ENCODE data around the gene SLC26A8.

The SLC26A8 gene, protein sequence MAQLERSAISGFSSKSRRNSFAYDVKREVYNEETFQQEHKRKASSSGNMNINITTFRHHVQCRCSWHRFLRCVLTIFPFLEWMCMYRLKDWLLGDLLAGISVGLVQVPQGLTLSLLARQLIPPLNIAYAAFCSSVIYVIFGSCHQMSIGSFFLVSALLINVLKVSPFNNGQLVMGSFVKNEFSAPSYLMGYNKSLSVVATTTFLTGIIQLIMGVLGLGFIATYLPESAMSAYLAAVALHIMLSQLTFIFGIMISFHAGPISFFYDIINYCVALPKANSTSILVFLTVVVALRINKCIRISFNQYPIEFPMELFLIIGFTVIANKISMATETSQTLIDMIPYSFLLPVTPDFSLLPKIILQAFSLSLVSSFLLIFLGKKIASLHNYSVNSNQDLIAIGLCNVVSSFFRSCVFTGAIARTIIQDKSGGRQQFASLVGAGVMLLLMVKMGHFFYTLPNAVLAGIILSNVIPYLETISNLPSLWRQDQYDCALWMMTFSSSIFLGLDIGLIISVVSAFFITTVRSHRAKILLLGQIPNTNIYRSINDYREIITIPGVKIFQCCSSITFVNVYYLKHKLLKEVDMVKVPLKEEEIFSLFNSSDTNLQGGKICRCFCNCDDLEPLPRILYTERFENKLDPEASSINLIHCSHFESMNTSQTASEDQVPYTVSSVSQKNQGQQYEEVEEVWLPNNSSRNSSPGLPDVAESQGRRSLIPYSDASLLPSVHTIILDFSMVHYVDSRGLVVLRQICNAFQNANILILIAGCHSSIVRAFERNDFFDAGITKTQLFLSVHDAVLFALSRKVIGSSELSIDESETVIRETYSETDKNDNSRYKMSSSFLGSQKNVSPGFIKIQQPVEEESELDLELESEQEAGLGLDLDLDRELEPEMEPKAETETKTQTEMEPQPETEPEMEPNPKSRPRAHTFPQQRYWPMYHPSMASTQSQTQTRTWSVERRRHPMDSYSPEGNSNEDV

GRCh38 chr6:36023996-36024795 lies at the start of gene SLC26A8:
Gene SLC26A8 (minus strand): TSS chr6:36024641. CDS start chr6:36019707, 4,934 bp downstream.
- Histone ChIP-seq H3K36me3 (ENCODE audit: control insufficient read depth in 5 of 5, insufficient read depth in 5 of 5, low read length in 5 of 5) (no peaks in the 10 kb centered on the region), H3K9me3 (ENCODE audit: control insufficient read depth in 5 of 5, low read length in 5 of 5) (no peaks in the 10 kb centered on the region), H3K4me1 (ENCODE audit: control insufficient read depth in 5 of 5, insufficient read depth in 5 of 5, low read length in 5 of 5) (peaks cover 1 to 17% (median 4%) of the 10 kb centered on the region in 5 donors), H3K27me3 (ENCODE audit: control insufficient read depth in 5 of 5, insufficient read depth in 4 of 5, low read length in 5 of 5) (peaks cover 0 to 17% (median 13%) of the 10 kb centered on the region in 5 donors), H3K9ac (ENCODE audit: low read length in 5 of 5) (peak within 1 kb of the TSS in 1 of 5 donors; percentile 45), H3K27ac (ENCODE audit: low read depth, low read length) (no peak within 1 kb of the TSS), H3K4me3 (ENCODE audit: low read depth in 1 of 5, low read length in 5 of 5) (peak within 1 kb of the TSS in 1 of 5 donors; percentile 24)

GRCh38 chr6:36073587-36073986 lies 49.1 kb upstream of the SLC26A8 start:
- Histone ChIP-seq H3K4me3 (ENCODE audit: low read depth in 1 of 5, low read length in 5 of 5) (no peak overlapping the region), H3K27ac (ENCODE audit: low read depth, low read length) (no peak overlapping the region), H3K36me3 (ENCODE audit: control insufficient read depth in 5 of 5, insufficient read depth in 5 of 5, low read length in 5 of 5) (peaks cover 5 to 29% (median 23%) of the 10 kb centered on the region in 5 donors), H3K4me1 (ENCODE audit: control insufficient read depth in 5 of 5, insufficient read depth in 5 of 5, low read length in 5 of 5) (no peaks in the 10 kb centered on the region), H3K9ac (ENCODE audit: low read length in 5 of 5) (no peak overlapping the region), H3K27me3 (ENCODE audit: control insufficient read depth in 5 of 5, insufficient read depth in 4 of 5, low read length in 5 of 5) (no peaks in the 10 kb centered on the region), H3K9me3 (ENCODE audit: control insufficient read depth in 5 of 5, low read length in 5 of 5) (no peaks in the 10 kb centered on the region)

- peaks cover 0 to 22% (median 15%) of the 10 kb centered on the region in 5 donors for H3K36me3 ChIP-seq (ENCODE audit: control insufficient read depth in 5 of 5, insufficient read depth in 5 of 5, low read length in 5 of 5)
- H3K27ac ChIP-seq (ENCODE audit: low read depth, low read length), result no peak overlapping the region
- no peaks in the 10 kb centered on the region for H3K9me3 ChIP-seq (ENCODE audit: control insufficient read depth in 5 of 5, low read length in 5 of 5)
- H3K4me1 ChIP-seq (ENCODE audit: control insufficient read depth in 5 of 5, insufficient read depth in 5 of 5, low read length in 5 of 5), result peaks cover 0 to 6% (median 4%) of the 10 kb centered on the region in 5 donors
- H3K4me3 ChIP-seq (ENCODE audit: low read depth in 1 of 5, low read length in 5 of 5), result no peak overlapping the region
- no peaks in the 10 kb centered on the region for H3K27me3 ChIP-seq (ENCODE audit: control insufficient read depth in 5 of 5, insufficient read depth in 4 of 5, low read length in 5 of 5)
- H3K9ac ChIP-seq (ENCODE audit: low read length in 5 of 5), result no peak overlapping the region
Observed at GRCh38 chr6:36072681-36073080, 48.2 kb upstream of the SLC26A8 start.

DNA sequence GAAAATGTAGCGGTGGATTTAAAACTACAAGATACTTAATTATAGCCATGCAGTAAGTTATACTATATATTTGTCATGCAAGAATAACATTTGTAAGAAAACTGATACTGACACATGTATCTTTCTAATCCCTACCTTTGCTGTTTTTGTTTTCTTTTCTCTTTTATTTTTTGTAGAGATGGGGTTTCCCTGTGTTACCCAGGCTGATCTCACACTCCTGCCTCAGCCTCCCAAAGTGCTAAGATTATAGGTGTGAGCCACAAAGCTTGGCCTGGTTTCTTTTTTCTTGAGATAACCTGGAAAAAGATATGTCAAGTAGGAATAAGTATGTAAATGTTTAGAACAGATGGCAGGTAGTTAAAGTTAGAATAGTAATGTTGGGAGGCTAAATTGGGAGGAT lies 47.3 kb upstream of the SLC26A8 start:
- peaks cover 0 to 18% (median 7%) of the 10 kb centered on the region in 5 donors for H3K36me3 ChIP-seq (ENCODE audit: control insufficient read depth in 5 of 5, insufficient read depth in 5 of 5, low read length in 5 of 5)
- H3K9ac ChIP-seq (ENCODE audit: low read length in 5 of 5), result no peak overlapping the region
- peaks cover 0 to 13% (median 9%) of the 10 kb centered on the region in 5 donors for H3K4me1 ChIP-seq (ENCODE audit: control insufficient read depth in 5 of 5, insufficient read depth in 5 of 5, low read length in 5 of 5)
- no peaks in the 10 kb centered on the region for H3K9me3 ChIP-seq (ENCODE audit: control insufficient read depth in 5 of 5, low read length in 5 of 5)
- no peak overlapping the region for H3K27ac ChIP-seq (ENCODE audit: low read depth, low read length)
- H3K4me3 ChIP-seq (ENCODE audit: low read depth in 1 of 5, low read length in 5 of 5), result no peak overlapping the region
- no peaks in the 10 kb centered on the region for H3K27me3 ChIP-seq (ENCODE audit: control insufficient read depth in 5 of 5, insufficient read depth in 4 of 5, low read length in 5 of 5)

DNA sequence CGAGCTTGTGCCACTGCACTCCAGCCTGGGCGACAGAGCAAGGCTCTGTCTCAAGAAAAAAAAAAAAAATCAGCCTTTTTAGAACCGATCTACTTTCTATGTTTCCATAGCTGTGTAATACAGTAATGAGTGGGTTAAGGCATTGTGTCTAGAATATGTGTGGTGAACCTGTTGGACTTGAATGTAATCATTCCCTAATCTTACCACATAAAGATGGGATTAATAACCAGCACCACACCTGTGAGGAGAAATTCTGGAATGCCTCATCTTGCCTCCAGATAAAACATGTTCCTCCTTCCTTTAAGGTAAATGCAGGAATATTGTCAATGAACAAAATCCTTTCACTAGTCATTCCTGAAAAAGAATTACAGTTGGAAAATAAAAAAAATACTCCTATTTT lies 46.8 kb upstream of the SLC26A8 start:
- H3K9me3 ChIP-seq (ENCODE audit: control insufficient read depth in 5 of 5, low read length in 5 of 5), result no peaks in the 10 kb centered on the region
- H3K4me1 ChIP-seq (ENCODE audit: control insufficient read depth in 5 of 5, insufficient read depth in 5 of 5, low read length in 5 of 5), result peaks cover 0 to 15% (median 9%) of the 10 kb centered on the region in 5 donors
- no peak overlapping the region for H3K4me3 ChIP-seq (ENCODE audit: low read depth in 1 of 5, low read length in 5 of 5)
- no peak overlapping the region for H3K27ac ChIP-seq (ENCODE audit: low read depth, low read length)
- H3K27me3 ChIP-seq (ENCODE audit: control insufficient read depth in 5 of 5, insufficient read depth in 4 of 5, low read length in 5 of 5), result no peaks in the 10 kb centered on the region
- H3K36me3 ChIP-seq (ENCODE audit: control insufficient read depth in 5 of 5, insufficient read depth in 5 of 5, low read length in 5 of 5), result peaks cover 0 to 14% (median 6%) of the 10 kb centered on the region in 5 donors
- no peak overlapping the region for H3K9ac ChIP-seq (ENCODE audit: low read length in 5 of 5)

DNA sequence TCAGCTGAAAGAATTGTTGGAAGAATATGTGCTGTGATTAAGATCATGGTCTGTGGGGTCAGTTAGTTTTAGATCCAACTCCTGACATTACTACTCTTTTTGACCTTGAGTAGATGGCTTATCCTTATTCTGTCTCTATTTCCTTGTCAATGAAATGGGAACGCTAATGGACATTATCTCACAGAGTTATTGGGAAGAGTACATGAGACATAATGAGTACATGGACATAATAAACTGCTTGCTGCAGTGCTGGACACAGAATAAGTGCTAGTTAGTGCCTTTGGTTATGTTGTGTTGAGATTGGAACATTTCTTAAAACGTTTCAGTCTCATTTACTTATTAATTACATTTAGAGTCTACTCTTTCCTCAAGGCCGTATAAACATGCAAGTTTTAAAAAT lies 45.8 kb upstream of the SLC26A8 start:
- peaks cover 0 to 6% (median 0%) of the 10 kb centered on the region in 5 donors for H3K36me3 ChIP-seq (ENCODE audit: control insufficient read depth in 5 of 5, insufficient read depth in 5 of 5, low read length in 5 of 5)
- H3K4me1 ChIP-seq (ENCODE audit: control insufficient read depth in 5 of 5, insufficient read depth in 5 of 5, low read length in 5 of 5), result peaks cover 0 to 25% (median 18%) of the 10 kb centered on the region in 5 donors
- H3K27ac ChIP-seq (ENCODE audit: low read depth, low read length), result no peak overlapping the region
- H3K9ac ChIP-seq (ENCODE audit: low read length in 5 of 5), result no peak overlapping the region
- no peaks in the 10 kb centered on the region for H3K9me3 ChIP-seq (ENCODE audit: control insufficient read depth in 5 of 5, low read length in 5 of 5)
- H3K4me3 ChIP-seq (ENCODE audit: low read depth in 1 of 5, low read length in 5 of 5), result no peak overlapping the region
- H3K27me3 ChIP-seq (ENCODE audit: control insufficient read depth in 5 of 5, insufficient read depth in 4 of 5, low read length in 5 of 5), result no peaks in the 10 kb centered on the region

- Histone ChIP-seq H3K9me3 (ENCODE audit: control insufficient read depth in 5 of 5, low read length in 5 of 5) (no peaks in the 10 kb centered on the region), H3K4me1 (ENCODE audit: control insufficient read depth in 5 of 5, insufficient read depth in 5 of 5, low read length in 5 of 5) (peaks cover 4 to 32% (median 25%) of the 10 kb centered on the region in 5 donors), H3K27me3 (ENCODE audit: control insufficient read depth in 5 of 5, insufficient read depth in 4 of 5, low read length in 5 of 5) (no peaks in the 10 kb centered on the region), H3K27ac (ENCODE audit: low read depth, low read length) (no peak overlapping the region), H3K36me3 (ENCODE audit: control insufficient read depth in 5 of 5, insufficient read depth in 5 of 5, low read length in 5 of 5) (no peaks in the 10 kb centered on the region), H3K4me3 (ENCODE audit: low read depth in 1 of 5, low read length in 5 of 5) (no peak overlapping the region), H3K9ac (ENCODE audit: low read length in 5 of 5) (no peak overlapping the region)
Observed at GRCh38 chr6:36069573-36069972, 45.1 kb upstream of the SLC26A8 start.

DNA sequence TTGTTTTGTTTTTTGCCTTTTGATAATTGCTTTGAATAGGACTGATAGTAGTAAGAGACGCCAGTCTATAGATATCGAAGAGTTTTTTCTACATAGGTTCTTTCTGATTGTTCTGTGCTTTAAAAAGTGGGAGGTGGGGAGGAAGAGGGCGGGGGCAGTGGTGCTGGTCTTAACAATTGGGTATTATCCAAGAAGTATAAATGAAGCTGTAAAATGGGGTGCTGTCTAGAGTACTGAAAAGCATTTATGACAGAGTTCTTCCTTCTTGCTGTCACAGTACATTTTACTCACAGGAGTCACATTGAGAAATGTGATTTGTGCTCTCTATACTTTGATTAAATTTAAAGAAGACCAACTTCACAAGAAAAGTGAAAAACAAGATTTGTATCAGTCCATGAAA lies 44.1 kb upstream of the SLC26A8 start:
- Histone ChIP-seq H3K36me3 (ENCODE audit: control insufficient read depth in 5 of 5, insufficient read depth in 5 of 5, low read length in 5 of 5) (no peaks in the 10 kb centered on the region), H3K4me1 (ENCODE audit: control insufficient read depth in 5 of 5, insufficient read depth in 5 of 5, low read length in 5 of 5) (peaks cover 6 to 41% (median 32%) of the 10 kb centered on the region in 5 donors), H3K27ac (ENCODE audit: low read depth, low read length) (no peak overlapping the region), H3K4me3 (ENCODE audit: low read depth in 1 of 5, low read length in 5 of 5) (no peak overlapping the region), H3K9me3 (ENCODE audit: control insufficient read depth in 5 of 5, low read length in 5 of 5) (no peaks in the 10 kb centered on the region), H3K9ac (ENCODE audit: low read length in 5 of 5) (no peak overlapping the region), H3K27me3 (ENCODE audit: control insufficient read depth in 5 of 5, insufficient read depth in 4 of 5, low read length in 5 of 5) (no peaks in the 10 kb centered on the region)

- no peaks in the 10 kb centered on the region for H3K9me3 ChIP-seq (ENCODE audit: control insufficient read depth in 5 of 5, low read length in 5 of 5)
- H3K27ac ChIP-seq (ENCODE audit: low read depth, low read length), result peak overlapping the region; percentile 78
- H3K4me1 ChIP-seq (ENCODE audit: control insufficient read depth in 5 of 5, insufficient read depth in 5 of 5, low read length in 5 of 5), result peaks cover 6 to 44% (median 32%) of the 10 kb centered on the region in 5 donors
- no peaks in the 10 kb centered on the region for H3K27me3 ChIP-seq (ENCODE audit: control insufficient read depth in 5 of 5, insufficient read depth in 4 of 5, low read length in 5 of 5)
- peak overlapping the region in 1 of 5 donors; percentile 29 for H3K9ac ChIP-seq (ENCODE audit: low read length in 5 of 5)
- no peak overlapping the region for H3K4me3 ChIP-seq (ENCODE audit: low read depth in 1 of 5, low read length in 5 of 5)
- H3K36me3 ChIP-seq (ENCODE audit: control insufficient read depth in 5 of 5, insufficient read depth in 5 of 5, low read length in 5 of 5), result peaks cover 0 to 1% (median 0%) of the 10 kb centered on the region in 5 donors
Observed at GRCh38 chr6:36068012-36068392, 43.6 kb upstream of the SLC26A8 start.

Data from subcutaneous abdominal adipose tissue (tissue), 5 donors.